Nephron progenitor cell (in vitro differentiated cells): Measurements from ENCODE around the gene NACC1.

Experiments
- DNase-seq: peaks from one replicate; pipeline ENCODE4 v3.0.0; 2021
- H3K27ac Mint-ChIP-seq: 2 replicates; pipeline ENCODE4 v1.8.0; 2021; ENCODE audit warnings: mild to moderate bottlenecking, moderate library complexity, mixed read lengths
- H3K27me3 Mint-ChIP-seq: 2 replicates; pipeline ENCODE4 v1.8.0; 2021; ENCODE audit warnings: mild to moderate bottlenecking, low read depth, mixed read lengths; ENCODE audit not compliant: poor library complexity
- H3K36me3 Mint-ChIP-seq: 2 replicates; pipeline ENCODE4 v1.8.0; 2021; ENCODE audit warnings: low read depth, mixed read lengths
- H3K4me1 Mint-ChIP-seq: 2 replicates; pipeline ENCODE4 v1.8.0; 2021; ENCODE audit warnings: mixed read lengths
- H3K4me3 Mint-ChIP-seq: 2 replicates; pipeline ENCODE4 v1.8.0; 2021; ENCODE audit warnings: mild to moderate bottlenecking, moderate library complexity, mixed read lengths
- H3K9me3 Mint-ChIP-seq: 2 replicates; pipeline ENCODE4 v1.8.0; 2021; ENCODE audit warnings: mild to moderate bottlenecking, moderate library complexity, mixed read lengths
- TF ChIP-seq, protein P1 (sequence below): fragments of 200-600 bp; sonication (generic); IDR thresholded peaks from 2 replicates; pipeline ENCODE4 v1.5.0; 2021; ENCODE audit warnings: antibody characterized with exemption

The NACC1 gene

DNA sequence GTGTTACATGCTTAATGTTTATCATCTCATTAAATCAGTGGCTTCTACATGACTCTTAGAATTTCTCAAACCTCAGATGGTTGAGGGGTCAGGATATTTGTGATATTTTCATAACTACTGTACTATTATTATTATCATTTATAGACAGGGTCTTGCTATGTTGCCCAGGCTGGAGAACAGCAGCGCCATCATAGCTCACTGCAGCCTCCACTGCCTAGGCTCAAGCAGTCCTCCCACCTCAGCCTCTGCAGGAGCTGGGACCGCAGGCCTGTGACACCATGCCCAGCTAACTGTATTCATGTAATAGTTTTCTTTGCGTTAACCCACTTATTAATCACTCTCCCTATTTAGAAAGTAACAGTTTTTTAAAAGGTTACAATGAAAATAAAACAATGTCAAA is 41.6 kb downstream of the NACC1 start:
- DNase-seq: no peak
- H3K27me3 Mint-ChIP-seq: peaks cover under 1% of the 10 kb centered on the region
- no peaks in the 10 kb centered on the region for H3K9me3 Mint-ChIP-seq
- no peak overlapping the region for H3K4me3 Mint-ChIP-seq
- no peaks in the 10 kb centered on the region for H3K36me3 Mint-ChIP-seq
- no peak overlapping the region for H3K27ac Mint-ChIP-seq
- H3K4me1 Mint-ChIP-seq: peaks cover 52% of the 10 kb centered on the region
- TF ChIP-seq, protein P1, sequence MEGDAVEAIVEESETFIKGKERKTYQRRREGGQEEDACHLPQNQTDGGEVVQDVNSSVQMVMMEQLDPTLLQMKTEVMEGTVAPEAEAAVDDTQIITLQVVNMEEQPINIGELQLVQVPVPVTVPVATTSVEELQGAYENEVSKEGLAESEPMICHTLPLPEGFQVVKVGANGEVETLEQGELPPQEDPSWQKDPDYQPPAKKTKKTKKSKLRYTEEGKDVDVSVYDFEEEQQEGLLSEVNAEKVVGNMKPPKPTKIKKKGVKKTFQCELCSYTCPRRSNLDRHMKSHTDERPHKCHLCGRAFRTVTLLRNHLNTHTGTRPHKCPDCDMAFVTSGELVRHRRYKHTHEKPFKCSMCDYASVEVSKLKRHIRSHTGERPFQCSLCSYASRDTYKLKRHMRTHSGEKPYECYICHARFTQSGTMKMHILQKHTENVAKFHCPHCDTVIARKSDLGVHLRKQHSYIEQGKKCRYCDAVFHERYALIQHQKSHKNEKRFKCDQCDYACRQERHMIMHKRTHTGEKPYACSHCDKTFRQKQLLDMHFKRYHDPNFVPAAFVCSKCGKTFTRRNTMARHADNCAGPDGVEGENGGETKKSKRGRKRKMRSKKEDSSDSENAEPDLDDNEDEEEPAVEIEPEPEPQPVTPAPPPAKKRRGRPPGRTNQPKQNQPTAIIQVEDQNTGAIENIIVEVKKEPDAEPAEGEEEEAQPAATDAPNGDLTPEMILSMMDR: no peak

DNA sequence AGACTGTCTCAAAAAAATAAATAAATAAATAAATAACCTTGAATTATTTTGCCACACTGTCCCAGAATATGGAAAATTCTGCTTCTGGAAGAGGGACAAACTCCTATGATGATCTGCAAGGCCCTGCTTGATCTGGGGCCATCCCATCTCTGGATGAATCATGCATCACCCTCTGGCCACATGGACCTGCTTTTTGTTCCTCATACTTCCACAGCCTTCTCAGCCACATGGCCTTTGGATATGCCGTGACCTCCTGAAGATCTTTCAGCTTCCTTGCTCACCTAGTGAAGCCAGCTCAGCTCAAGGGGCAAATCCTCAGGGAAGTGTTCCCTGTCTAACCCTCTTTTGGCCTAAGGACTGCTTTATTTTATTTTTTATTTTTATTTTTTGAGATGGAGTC is 42.5 kb downstream of the NACC1 start:
- no peak for DNase-seq
- no peaks in the 10 kb centered on the region for H3K9me3 Mint-ChIP-seq
- TF ChIP-seq, protein P1: no peak
- no peaks in the 10 kb centered on the region for H3K36me3 Mint-ChIP-seq
- H3K4me1 Mint-ChIP-seq: peaks cover 60% of the 10 kb centered on the region
- H3K27me3 Mint-ChIP-seq: no peaks in the 10 kb centered on the region
- H3K27ac Mint-ChIP-seq: peak overlapping the region; percentile 42
- no peak overlapping the region for H3K4me3 Mint-ChIP-seq

DNA sequence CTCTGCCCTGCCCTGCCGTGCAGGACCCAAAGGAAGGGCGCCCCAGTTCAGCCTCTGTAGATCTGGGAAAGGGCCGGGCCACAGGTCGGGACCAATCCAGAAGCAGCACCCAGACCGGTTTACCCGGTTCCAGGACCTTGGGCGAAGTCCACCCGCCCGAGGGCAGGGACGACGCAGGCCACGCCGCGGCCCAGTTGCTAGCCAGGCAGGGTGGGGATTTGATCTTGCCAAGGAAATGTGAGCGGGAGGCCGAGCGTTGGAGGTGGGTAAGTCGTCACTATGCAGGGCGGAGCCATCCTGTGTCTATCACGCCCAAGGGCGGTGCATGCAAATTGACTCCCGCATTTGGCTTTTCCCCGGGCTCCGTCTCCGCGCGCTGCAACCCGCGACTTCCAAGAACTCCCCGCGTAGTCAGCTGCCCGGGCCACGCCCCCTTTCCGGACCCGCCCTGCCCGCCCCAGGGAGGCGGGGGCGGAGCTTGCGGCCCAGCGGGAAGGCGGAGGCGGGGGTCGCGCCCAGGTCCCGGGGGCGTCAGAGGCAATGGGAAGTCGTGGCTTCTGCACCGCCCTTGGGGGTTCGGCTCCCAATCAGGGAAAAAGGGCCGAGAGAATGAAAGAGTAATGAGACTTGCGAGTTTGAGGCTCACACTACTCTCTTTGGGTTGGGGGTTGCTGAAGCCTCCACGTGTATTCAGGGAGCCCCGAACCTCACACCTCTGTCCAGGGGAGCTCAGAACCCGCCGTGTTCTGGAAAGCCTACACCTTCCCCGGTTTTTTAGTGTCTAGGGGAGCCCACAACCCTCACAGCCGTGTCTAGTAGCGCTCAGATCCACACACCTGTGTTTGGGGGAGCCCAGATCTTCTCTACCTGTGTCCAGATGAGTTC is 44.9 kb downstream of the NACC1 start:
- TF ChIP-seq, protein P1: no peak
- no peaks in the 10 kb centered on the region for H3K36me3 Mint-ChIP-seq
- H3K27ac Mint-ChIP-seq: peak overlapping the region; percentile 98
- peaks cover 5% of the 10 kb centered on the region for H3K27me3 Mint-ChIP-seq
- peak; percentile 95 for DNase-seq
- H3K4me3 Mint-ChIP-seq: peak overlapping the region; percentile 74
- H3K4me1 Mint-ChIP-seq: peaks cover 64% of the 10 kb centered on the region
- H3K9me3 Mint-ChIP-seq: no peaks in the 10 kb centered on the region

DNA sequence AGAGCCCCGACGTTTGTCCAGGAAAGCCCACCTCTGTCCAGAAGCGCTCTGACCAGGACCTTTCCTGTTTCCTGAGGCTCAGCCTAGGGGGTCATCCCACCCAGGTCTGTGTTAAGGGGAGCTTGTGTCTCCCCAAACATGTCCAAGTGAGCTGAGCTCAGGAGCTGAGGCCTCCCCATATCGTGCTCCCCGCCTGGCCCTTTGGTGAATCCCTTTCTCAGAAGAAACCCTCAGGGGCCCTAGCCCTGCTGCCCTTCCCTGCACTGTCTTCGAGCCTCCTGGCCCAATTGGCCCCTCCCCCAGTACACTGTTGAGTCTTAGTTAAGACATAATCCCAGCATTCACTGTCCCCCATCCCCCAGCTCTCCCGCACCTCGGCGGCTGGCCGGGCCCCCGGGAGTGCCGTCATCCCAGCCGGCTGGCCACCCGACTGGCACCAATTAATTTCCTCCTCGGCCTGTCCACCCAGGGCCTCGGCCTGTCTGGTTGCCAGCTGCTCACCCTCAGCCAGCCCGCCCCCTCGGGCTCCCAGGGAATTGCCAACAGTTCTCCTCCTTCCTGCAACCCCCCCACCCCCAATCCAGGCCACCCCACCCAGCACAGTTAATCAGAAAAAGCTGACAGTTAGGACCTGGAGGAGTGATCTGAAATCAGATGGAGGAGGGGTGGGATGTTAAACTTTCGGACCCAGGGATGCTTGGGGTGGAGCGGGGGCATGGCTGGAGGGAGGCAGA is 45.7 kb downstream of the NACC1 start:
- TF ChIP-seq, protein P1: no peak

DNA sequence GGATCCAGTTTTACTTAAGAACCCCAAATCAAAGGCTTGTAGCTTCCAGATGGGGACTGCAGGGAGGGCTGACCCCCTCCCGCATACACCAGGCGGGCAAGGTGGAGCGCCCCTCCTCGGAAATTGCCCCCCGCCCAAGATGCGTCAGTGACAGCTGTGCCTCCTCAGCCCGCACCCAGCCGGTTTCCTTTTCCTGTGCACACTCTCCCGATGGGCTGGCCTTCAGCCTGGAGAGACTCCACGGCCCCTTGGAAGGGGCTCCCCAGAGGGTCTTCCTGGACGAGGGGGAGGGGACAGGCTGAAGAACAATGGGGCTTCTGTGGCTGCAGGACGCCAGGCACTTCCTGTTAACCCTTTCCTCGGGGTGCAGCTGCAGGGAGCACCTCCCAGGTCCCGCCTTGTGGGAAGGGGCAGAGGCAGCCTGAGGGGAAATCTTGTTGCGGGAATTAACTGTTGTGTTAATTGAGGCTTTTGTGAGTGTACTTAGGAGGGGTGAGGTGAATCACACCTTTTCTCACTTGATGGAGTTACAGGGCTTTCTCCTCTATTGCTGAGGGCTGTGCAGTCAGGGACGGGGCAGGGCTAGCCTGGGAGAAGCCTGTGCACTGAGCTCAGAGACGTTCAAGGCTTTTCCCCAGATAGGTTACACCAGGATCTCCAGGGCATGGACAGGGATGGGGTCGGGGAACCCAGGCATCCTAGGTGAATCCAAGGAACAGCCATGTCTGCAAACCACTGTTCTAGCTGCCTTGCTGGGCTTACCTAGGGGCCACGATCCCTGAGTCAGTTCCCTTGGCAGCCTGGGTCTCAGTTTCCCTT is 46.5 kb downstream of the NACC1 start:
- Mint-ChIP-seq H3K9me3 (no peaks in the 10 kb centered on the region), H3K27ac (peak overlapping the region; percentile 99), H3K36me3 (no peaks in the 10 kb centered on the region), H3K27me3 (peaks cover 5% of the 10 kb centered on the region), H3K4me3 (peak overlapping the region; percentile 74), H3K4me1 (peaks cover 66% of the 10 kb centered on the region)
- TF ChIP-seq, protein P1: no peak
- peak; percentile 82 for DNase-seq

More for the DNA sequence above, 45.7 kb downstream of the NACC1 start:
- H3K27me3 Mint-ChIP-seq: peaks cover 5% of the 10 kb centered on the region
- no peaks in the 10 kb centered on the region for H3K36me3 Mint-ChIP-seq
- no peaks in the 10 kb centered on the region for H3K9me3 Mint-ChIP-seq
- H3K27ac Mint-ChIP-seq: peak overlapping the region; percentile 99
- H3K4me1 Mint-ChIP-seq: peaks cover 58% of the 10 kb centered on the region
- H3K4me3 Mint-ChIP-seq: peak overlapping the region; percentile 74
- DNase-seq: peak; percentile 82
